ENCODE data around the gene KIFAP3.

DNA sequence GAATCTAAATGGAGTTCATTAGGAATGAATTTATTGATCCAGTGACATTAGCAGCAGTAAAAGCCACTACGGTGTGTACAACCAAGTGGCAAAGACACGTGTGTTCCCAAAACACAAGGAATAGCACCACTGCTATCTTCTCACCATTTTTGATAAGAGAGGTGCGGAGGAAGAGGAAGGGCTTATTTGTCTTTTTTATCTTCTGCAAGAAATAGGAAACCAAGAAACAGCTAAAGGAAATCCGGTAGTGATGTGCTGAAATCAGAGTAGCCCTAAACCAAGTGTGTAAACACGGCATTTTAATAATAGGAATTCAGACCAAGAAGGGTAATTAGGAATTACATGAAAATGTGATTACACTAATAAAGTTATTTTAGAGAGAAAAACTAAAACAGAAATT lies 171.7 kb downstream of the KIFAP3 start:
- TF ChIP-seq, protein P1, sequence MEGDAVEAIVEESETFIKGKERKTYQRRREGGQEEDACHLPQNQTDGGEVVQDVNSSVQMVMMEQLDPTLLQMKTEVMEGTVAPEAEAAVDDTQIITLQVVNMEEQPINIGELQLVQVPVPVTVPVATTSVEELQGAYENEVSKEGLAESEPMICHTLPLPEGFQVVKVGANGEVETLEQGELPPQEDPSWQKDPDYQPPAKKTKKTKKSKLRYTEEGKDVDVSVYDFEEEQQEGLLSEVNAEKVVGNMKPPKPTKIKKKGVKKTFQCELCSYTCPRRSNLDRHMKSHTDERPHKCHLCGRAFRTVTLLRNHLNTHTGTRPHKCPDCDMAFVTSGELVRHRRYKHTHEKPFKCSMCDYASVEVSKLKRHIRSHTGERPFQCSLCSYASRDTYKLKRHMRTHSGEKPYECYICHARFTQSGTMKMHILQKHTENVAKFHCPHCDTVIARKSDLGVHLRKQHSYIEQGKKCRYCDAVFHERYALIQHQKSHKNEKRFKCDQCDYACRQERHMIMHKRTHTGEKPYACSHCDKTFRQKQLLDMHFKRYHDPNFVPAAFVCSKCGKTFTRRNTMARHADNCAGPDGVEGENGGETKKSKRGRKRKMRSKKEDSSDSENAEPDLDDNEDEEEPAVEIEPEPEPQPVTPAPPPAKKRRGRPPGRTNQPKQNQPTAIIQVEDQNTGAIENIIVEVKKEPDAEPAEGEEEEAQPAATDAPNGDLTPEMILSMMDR (IDR thresholded peaks at IDR 0.05; ENCODE audit: low read depth, low read length, poor library complexity, severe bottlenecking): no peak
- no peak for TF ChIP-seq EZH2phosphoT487 (IDR thresholded peaks at IDR 0.05; ENCODE audit: borderline replicate concordance, low read length)
